ENCODE measurements around the gene SPNS3.

GRCh38 chr17:4480929-4481898 is 47.5 kb downstream of the SPNS3 start:
- TF ChIP-seq MYC (IDR thresholded peaks at IDR 0.05; ENCODE audit: low read depth, low read length): no peak
- no peak for TF ChIP-seq POLR2AphosphoS5 (IDR thresholded peaks at IDR 0.05; ENCODE audit: insufficient read depth, low read depth, low read length)
- TF ChIP-seq CTCF (IDR thresholded peaks at IDR 0.05; ENCODE audit: extremely low read depth in 1 of 2, insufficient read depth in 1 of 2, low read depth in 1 of 2, low read length in 2 of 2): no peak
- TF ChIP-seq GATA2 (IDR thresholded peaks at IDR 0.05; ENCODE audit: insufficient read depth, insufficient read length, low read depth, low read length): no peak
- TF ChIP-seq EZH2 (IDR thresholded peaks at IDR 0.05; ENCODE audit: borderline replicate concordance, low read depth, low read length, severe bottlenecking): no peak
- no peak for TF ChIP-seq JUN (IDR thresholded peaks at IDR 0.05; ENCODE audit: borderline replicate concordance, insufficient read depth, insufficient read length, low read depth)
- no peak for TF ChIP-seq MAX (IDR thresholded peaks at IDR 0.05; ENCODE audit: insufficient read depth, insufficient read length)
- TF ChIP-seq POLR2A (IDR thresholded peaks at IDR 0.05; ENCODE audit: low read depth, low read length): no peak

Measured in endothelial cell of umbilical vein (primary cell).